GM12878 (cell line): ENCODE results near the gene MAP2K2. TPM values are rescaled to one million over a fixed set of nuclear protein-coding genes. Genes with fewer than 3 reads are reported as not detected.

Experiments
- ATAC-seq: fragments of 200-7000 bp; cut with Tn5 transposase; 3 replicates; pipeline ENCODE4 v1.9.1; 2020; ENCODE audit warnings: mild to moderate bottlenecking, moderate library complexity
- BruUV-seq: library from RNA; stranded (reverse); fragments of 400-500 nt; replicated peaks from 2 replicates; lab custom pipeline; 2021; lab: Mats Ljungman, UMichigan
- CTCF ChIA-PET: fragments of 300-600 bp; sonication (Branson Sonifier 250); formaldehyde crosslinking; extraction: SDS; loops from one replicate; lab custom pipeline; 2021; ENCODE audit warnings: inconsistent platforms; lab: Yijun Ruan, JAX
- POLR2A ChIA-PET: fragments of 350-600 bp; formaldehyde crosslinking; extraction: SDS; loops from one replicate; lab custom pipeline; 2021; ENCODE audit warnings: inconsistent platforms; lab: Charles Lee
- RAD21 ChIA-PET: fragments of 300-600 bp; sonication (Branson Sonifier 250); formaldehyde crosslinking; loops from one replicate; lab custom pipeline; 2023; ENCODE audit warnings: antibody characterized with exemption; ENCODE audit not compliant: unreplicated experiment; lab: Charles Lee
- SMC1A ChIA-PET: fragments of 300-600 bp; sonication (Branson Sonifier 250); formaldehyde crosslinking; loops from one replicate; lab custom pipeline; 2023; ENCODE audit not compliant: unreplicated experiment, uncharacterized antibody; lab: Charles Lee
- DNase-seq: peaks from one replicate; pipeline ENCODE4 v3.0.0-alpha.2; 2011; ENCODE audit warnings: low read depth, low spot score
- FAIRE-seq: peaks from 3 replicates; lab custom pipeline; 2011; peaks lifted over from hg19 to GRCh38; lab: Jason Lieb, UNC
- H2AFZ ChIP-seq: 2 replicates; pipeline ENCODE4 v1.6.0; 2011; ENCODE audit warnings: low read depth, low read length, control low read depth; ENCODE audit not compliant: control insufficient read depth
- H3K27ac ChIP-seq: 2 replicates; pipeline ENCODE4 v1.5.1; 2011; ENCODE audit warnings: control low read depth; ENCODE audit not compliant: control insufficient read depth, insufficient read depth
- H3K27me3 ChIP-seq, 2 experiments: replicated peaks in 1 of 2; 2 replicates each; pipeline versions ENCODE4 v1.6.0 to v1.6.1; 2011; ENCODE audit warnings: low read length in 1 of 2; ENCODE audit not compliant: control insufficient read depth in 2 of 2, insufficient read depth in 2 of 2
- H3K36me3 ChIP-seq, 2 experiments: 2 replicates each; pipeline ENCODE4 v1.5.1; 2011; ENCODE audit warnings: low read length in 1 of 2; ENCODE audit not compliant: control insufficient read depth in 2 of 2, insufficient read depth in 2 of 2
- H3K4me1 ChIP-seq: 2 replicates; pipeline ENCODE4 v1.6.1; 2011; ENCODE audit warnings: mild to moderate bottlenecking, low read length, moderate library complexity, mixed read lengths; ENCODE audit not compliant: control insufficient read depth, insufficient read depth
- H3K4me2 ChIP-seq: 2 replicates; pipeline ENCODE4 v1.6.0; 2011; ENCODE audit warnings: control low read depth; ENCODE audit not compliant: control insufficient read depth, insufficient read depth
- H3K4me3 ChIP-seq: fragments of 200-600 bp; sonication (generic); 2 replicates; pipeline ENCODE4 v1.5.1; 2016
- H3K79me2 ChIP-seq: 2 replicates; pipeline ENCODE4 v1.6.0; 2011; ENCODE audit warnings: low read length; ENCODE audit not compliant: control insufficient read depth, insufficient read depth
- H3K9ac ChIP-seq: 2 replicates; pipeline ENCODE4 v1.8.0; 2011; ENCODE audit warnings: low read length, control low read depth, mixed read lengths; ENCODE audit not compliant: control insufficient read depth, insufficient read depth
- H3K9me3 ChIP-seq: replicated peaks from 3 replicates; pipeline ENCODE4 v1.5.1; 2011; ENCODE audit warnings: mild to moderate bottlenecking, low read length; ENCODE audit not compliant: control insufficient read depth, insufficient read depth
- H4K20me1 ChIP-seq: 2 replicates; pipeline ENCODE4 v1.6.0; 2011; ENCODE audit not compliant: control insufficient read depth, insufficient read depth
- IRF5 ChIP-seq: fragments of 450-650 bp; IDR thresholded peaks from 2 replicates; pipeline ENCODE4 v1.6.1; 2017; ENCODE audit warnings: borderline replicate concordance
- NFXL1 ChIP-seq: fragments of 450-650 bp; IDR thresholded peaks from 2 replicates; pipeline ENCODE4 v1.6.1; 2017; ENCODE audit warnings: antibody characterized with exemption, mild to moderate bottlenecking, borderline replicate concordance
- NKRF ChIP-seq: fragments of 450-650 bp; conservative IDR thresholded peaks from 2 replicates; pipeline ENCODE4 v1.6.1; 2017; ENCODE audit warnings: mild to moderate bottlenecking, moderate library complexity
- RB1 ChIP-seq: fragments of 450-650 bp; formaldehyde crosslinking; IDR thresholded peaks from 2 replicates; pipeline ENCODE4 v1.6.1; 2017; ENCODE audit warnings: mild to moderate bottlenecking, borderline replicate concordance
- RUNX3 ChIP-seq: IDR thresholded peaks from 2 replicates; pipeline ENCODE4 v1.6.1; 2012; ENCODE audit warnings: low read length, inconsistent platforms
- SREBF1 ChIP-seq: IDR thresholded peaks from 2 replicates; pipeline ENCODE4 v1.6.1; 2012; ENCODE audit warnings: mild to moderate bottlenecking, low read length
- ZNF217 ChIP-seq: fragments of 450-650 bp; IDR thresholded peaks from 2 replicates; pipeline ENCODE4 v1.6.1; 2017; ENCODE audit warnings: antibody characterized with exemption, mild to moderate bottlenecking
- WGBS: methylation state at CpG from one replicate; pipeline ENCODE4 v1.1.6; 2016; ENCODE audit warnings: low lambda C conversion rate; ENCODE audit not compliant: insufficient replicate concordance, insufficient coverage; ENCODE audit errors: missing lambda C conversion rate; 5-methylcytosine and 5-hydroxymethylcytosine counted together
- in situ Hi-C: fragments of 300-500 bp; cut with MboI; formaldehyde crosslinking; loops from 9 replicates; pipeline ENCODE4 v1.14.3; 2018; ENCODE audit warnings: mixed read lengths
- intact Hi-C: fragments of 100-400 bp; cut with micrococcal nuclease; formaldehyde crosslinking; loops from one replicate; pipeline ENCODE4 v1.14.2; 2022; ENCODE audit not compliant: unreplicated experiment
- polyA plus RNA-seq, 11 experiments: library from polyadenylated mRNA; depleted of rRNA in 4 of 11; unstranded in 6 of 11; stranded (reverse) in 5 of 11; fragments of >200 nt; fragmentation: Nextera tagmentation in 4 of 11; fragmentation: Illumina TruSeq in 1 of 11; extraction: Ambion mirVana in 4 of 11; extraction: Trizol in 1 of 11; gene quantifications; 1 replicate in 1 of 11; 2 replicates in 10 of 11; pipeline versions ENCODE4 v1.2.1 to v1.2.3, GENCODE V29; 2011 to 2016; ENCODE audit warnings: inconsistent platforms in 2 of 11, missing spikeins in 2 of 11, low read depth in 1 of 11
- total RNA-seq, 4 experiments: library from RNA; depleted of rRNA in 3 of 4; stranded (reverse); fragments of >200 nt in 3 of 4; fragmentation: Illumina TruSeq in 1 of 4; extraction: Trizol in 1 of 4; gene quantifications; 2 replicates each; pipeline versions ENCODE4 v1.2.1 to v1.2.3, GENCODE V29; 2013 to 2021

Gene MAP2K2
- total and polyA plus RNA-seq, 10 of the 15 experiments (the other 5 are each of a cell fraction or from before 2014, with no cell fraction given), result 1.00 to 210 (median 53.5) TPM

- no TSS peak for BruUV-seq
- H3K36me3 ChIP-seq, result peaks cover 24 to 30% of the 10 kb centered on the region in 2 experiments
- ChIA-PET CTCF (no interaction called here), RAD21 (interaction anchor here (0.7 to 0.8 kb wide), 2 partner anchors 26 to 126 kb away, joined by 3 to 4 read pairs; no protein-coding TSS in a partner anchor), SMC1A (no interaction called here), POLR2A (interaction anchor here (0.6 to 1.5 kb wide), 2 partner anchors 48 to 1149 kb away, joined by 3 read pairs; no protein-coding TSS in a partner anchor)
- DNase-seq (no peak), FAIRE-seq (no peak), ATAC-seq (no peak)
- no peak overlapping the region for H3K9ac ChIP-seq
- no peak overlapping the region for H3K4me3 ChIP-seq
- H3K27ac ChIP-seq, result no peak overlapping the region
- in situ Hi-C loops (no loop called here), intact Hi-C loops (loop anchor here (2.0 kb wide), 1 partner anchor 45 kb away; no protein-coding TSS in a partner anchor)
- H3K27me3 ChIP-seq, result no peaks in the 10 kb centered on the region
- H3K4me2 ChIP-seq, result no peak overlapping the region
- H3K79me2 ChIP-seq, result peaks cover 15% of the 10 kb centered on the region
- no peak for TF ChIP-seq RB1
- TF ChIP-seq SREBF1, result no peak
- no peak for TF ChIP-seq RUNX3
- no peak for TF ChIP-seq NKRF
- no peak for TF ChIP-seq ZNF217
- no peak for TF ChIP-seq NFXL1
- TF ChIP-seq IRF5, result no peak
- 96% methylated on average over 22 of the region's 22 CpGs for WGBS
- H3K4me1 ChIP-seq, result peaks cover 45% of the 10 kb centered on the region
- no peak overlapping the region for H2AFZ ChIP-seq
- no peaks in the 10 kb centered on the region for H4K20me1 ChIP-seq
- no peaks in the 10 kb centered on the region for H3K9me3 ChIP-seq
Observed at GRCh38 chr19:4113398-4114088, 10.4 kb downstream of the MAP2K2 start.
